CD4-positive, alpha-beta T cell treated with Interleukin-6 at 100 ng/mL for 8 hours (primary cell): Measurements from ENCODE around the gene WDR53.
"Not testable (repeated sequence)": the region's sequence is repeated elsewhere in the genome, so short reads cannot be mapped to it uniquely, and the experiment has no call there.

Experiments used
- DNase-seq: peaks from one replicate; pipeline ENCODE4 v3.0.0-alpha.2; 2020; ENCODE audit warnings: mixed read lengths, low spot score

The WDR53 gene

DNA sequence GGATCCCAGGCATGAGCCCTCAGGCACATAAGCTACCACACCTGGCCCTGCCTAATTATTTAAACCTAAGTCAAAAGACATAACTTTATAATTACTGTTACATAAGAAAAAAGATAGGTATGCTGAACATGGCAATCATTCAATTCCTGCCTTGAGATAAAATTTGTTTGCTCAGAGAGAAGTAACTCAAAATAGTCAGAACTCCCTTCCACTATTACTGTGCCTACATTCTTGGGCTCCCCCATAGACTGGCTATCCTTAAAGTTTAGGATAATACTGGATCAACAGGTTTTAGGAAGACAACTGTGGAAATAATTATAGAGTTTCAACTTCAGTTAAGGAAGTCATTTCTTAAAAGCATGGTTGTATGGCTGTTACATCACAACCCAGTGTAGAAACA lies 9.9 kb downstream of the WDR53 start:
- no peak for DNase-seq

DNA sequence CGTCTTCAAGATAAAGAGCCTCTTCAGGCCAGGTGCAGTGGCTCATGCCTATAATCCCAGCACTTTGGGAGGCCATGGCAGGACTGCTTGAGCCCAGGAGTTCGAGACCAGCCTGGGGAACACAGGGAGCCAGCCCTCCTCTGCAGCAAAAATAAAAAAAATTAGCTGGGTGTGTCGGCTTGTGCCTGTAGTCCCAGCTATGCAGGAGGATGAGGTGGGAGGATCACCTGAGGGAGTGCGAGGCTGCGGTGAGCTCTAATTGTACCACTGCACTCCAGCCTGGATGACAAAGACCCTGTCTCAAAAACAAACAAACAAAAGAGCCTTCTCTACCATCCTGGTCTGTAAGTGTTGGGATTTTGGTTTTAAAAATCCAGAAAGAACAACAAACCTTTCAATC lies 11.1 kb downstream of the WDR53 start:
- no peak for DNase-seq

DNA sequence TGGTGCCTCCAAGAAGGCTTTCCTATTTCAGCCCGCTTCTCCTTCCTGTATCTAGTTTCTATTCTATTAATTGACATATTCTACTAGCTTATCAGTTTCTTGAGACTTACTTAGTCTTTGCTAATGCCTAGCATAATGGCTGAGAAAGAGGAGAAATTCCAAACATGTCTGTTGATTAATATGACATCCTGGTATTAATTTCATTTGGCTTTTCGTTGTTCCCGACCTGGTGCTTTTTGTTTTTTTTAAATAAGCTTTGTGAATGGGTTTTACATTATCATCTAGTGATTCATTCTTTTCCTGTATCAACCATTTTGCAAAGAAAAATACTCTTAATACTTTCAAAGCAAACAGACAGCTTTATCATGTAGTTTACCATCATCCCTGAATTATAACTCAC lies 13.1 kb downstream of the WDR53 start:
- DNase-seq: no peak

DNA sequence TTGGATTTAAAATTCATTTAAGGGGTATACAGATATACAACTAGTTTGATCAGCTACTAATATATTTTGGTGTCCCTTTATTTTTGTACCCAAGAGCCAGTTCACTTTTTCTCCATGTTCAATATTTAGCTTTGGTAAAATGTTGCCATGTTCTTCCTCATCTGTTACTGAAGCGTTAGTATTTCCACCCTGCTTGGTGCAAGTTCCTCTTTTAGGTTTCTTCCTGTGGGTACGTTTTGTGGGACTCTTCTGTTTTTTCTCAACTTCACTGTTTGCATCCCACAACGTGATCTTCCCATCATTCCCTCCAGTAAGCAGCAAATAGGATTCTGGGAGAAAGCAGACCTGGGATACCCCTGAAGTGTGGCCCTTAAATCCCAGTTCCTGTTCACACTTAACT lies 14.1 kb downstream of the WDR53 start:
- DNase-seq: no peak

GRCh38 chr3:196553551-196553950 lies 14.8 kb downstream of the WDR53 start:
- no peak for DNase-seq

DNA sequence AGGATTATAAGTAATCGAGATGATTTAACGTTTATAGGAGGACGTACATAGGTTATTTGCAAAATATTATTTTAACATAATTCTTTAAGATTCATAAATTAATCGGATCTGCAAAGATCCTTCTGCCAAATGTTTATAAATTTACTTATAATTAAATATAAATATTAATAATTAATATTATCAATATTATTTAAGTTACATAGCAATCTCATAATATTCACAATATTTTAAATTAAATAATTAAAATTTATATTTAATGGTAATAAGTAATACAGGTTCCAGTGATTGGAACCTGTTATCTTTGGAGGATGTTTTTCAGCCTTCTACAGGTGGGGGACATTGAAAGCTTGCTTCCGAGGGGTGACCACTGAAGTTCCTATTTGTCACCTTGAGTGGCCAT lies 16.1 kb downstream of the WDR53 start:
- no peak for DNase-seq

DNA sequence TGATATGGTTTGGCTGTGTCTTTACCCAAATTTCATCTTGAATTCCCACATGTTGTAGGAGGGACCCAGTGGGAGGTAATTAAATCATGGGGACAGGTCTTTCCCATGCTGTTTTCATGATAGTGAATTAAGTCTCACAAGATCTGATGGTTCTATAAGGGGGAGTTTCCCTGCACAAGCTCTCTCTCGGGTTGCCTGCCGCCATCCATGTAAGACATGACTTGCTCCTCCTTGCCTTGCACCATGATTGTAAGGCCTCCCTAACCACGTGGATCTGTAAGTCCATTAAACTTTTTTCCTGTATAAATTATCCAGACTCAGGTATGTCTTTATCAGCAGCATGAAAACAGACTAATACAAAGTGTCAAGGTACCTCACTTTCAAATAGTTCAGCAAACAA lies 18.2 kb downstream of the WDR53 start:
- not testable (repeated sequence) for DNase-seq

DNA sequence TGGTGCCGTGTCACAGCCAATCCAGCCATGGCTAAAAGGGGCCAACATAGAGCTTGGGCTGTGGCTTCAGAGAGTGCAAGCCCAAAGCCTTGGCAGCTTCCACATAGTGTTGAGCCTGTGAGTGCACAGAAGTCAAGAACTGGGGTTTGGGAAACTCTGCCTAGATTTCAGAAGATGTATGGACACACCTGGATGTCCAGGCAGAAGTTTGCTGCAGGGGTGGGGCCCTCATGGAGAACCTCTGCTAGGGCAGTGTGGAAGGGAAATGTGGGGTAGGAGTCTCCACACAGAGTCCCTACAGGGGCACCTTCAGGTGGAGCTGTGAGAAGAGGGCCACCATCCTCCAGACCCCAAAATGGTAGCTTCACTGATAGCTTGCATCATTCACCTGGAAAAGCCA lies 19.0 kb downstream of the WDR53 start:
- not testable (repeated sequence) for DNase-seq

- DNase-seq: no peak
These were observed 21.3 kb downstream of the WDR53 start for GRCh38 chr3:196547067-196547466.

GRCh38 chr3:196546537-196546936 lies 21.8 kb downstream of the WDR53 start:
- DNase-seq: no peak

- DNase-seq: no peak
These were observed 23.8 kb downstream of the WDR53 start for GRCh38 chr3:196544491-196544992.

DNA sequence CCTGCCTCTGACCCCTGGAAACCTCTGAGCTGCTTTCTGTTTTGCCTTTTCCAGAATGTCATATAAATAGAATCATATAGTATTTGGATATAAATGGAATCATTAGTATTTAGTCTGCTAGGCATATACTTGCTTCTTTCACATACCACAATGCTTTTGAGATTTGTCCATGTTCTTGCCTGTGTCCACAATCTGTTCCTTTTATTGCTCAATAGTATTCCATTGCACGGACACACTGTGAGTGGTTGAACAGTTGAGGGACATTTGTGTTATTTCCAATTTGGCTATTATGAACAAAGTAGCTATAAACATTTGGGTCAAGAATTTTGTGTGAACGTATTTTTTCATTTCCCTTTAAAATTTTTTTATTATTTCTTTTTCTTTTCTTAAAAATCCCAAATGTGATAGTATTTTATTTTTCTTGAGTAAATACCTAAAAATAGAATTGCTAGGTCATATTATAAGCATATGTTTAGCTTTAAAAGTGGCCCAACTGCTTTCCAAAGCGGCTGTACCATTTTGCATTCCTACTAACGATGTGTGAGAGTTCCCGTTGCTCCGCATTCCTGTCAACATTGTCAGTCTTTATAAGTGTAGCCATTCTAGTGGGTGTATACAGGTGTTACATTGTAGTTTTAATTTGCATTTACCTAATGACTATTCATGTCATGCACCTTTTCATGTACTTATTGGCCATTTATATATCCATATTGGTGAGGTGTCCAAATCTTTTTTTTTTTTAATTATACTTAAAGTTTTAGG lies 26.5 kb downstream of the WDR53 start:
- no peak for DNase-seq

DNA sequence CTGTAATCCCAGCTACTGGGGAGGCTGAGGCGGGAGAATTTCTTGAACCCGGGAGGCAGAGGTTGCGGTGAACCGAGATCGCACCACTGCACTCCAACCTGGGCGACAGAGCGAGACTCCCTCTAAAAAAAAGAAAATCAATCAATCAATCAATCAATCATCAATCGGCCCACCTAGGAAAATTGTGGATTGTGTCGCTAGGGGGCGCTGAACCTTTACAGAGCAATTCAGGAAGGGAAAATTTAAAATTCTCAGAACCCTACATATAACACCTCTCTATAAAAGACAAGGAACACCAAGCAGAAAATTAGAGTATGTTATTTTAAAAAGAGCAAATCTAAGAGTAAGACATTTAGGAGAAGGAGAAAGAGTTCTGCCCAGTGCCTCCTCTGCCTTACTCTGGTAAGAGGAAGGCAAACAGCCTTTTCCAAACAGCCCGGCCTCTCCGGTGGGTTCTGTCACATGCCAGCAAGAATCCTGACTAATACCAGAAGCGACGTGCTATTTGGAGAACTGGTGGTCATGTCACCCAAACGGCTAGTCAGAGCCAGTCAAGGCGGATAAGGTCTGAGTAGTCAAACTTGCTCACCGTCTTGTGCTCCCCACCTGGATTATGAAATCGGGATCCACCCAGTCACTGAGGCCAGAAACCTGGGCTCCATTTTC lies 30.9 kb downstream of the WDR53 start:
- peak; percentile 58 for DNase-seq

DNA sequence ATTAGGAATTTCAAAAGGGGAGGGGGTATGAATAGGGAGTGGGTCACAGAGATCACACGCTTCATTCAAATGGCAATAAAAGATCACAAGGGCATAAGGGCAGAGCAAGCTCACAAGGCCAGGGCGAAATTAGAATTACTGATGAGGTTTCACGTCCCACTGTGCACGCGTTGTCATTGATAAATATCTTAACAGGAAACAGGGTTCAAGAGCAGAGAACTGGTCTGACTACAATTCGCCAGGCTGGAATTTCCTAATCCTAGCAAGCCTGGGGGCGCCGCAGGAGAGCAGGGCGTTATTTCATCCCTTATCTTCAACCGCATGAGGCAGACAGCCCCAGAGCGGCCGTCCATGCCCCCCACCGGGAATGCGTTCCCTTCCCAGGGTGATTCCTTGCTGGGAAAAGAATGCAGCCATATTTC lies 35.1 kb downstream of the WDR53 start:
- no peak for DNase-seq

- DNase-seq: no peak
These were observed 36.9 kb downstream of the WDR53 start for GRCh38 chr3:196531418-196531817.

DNA sequence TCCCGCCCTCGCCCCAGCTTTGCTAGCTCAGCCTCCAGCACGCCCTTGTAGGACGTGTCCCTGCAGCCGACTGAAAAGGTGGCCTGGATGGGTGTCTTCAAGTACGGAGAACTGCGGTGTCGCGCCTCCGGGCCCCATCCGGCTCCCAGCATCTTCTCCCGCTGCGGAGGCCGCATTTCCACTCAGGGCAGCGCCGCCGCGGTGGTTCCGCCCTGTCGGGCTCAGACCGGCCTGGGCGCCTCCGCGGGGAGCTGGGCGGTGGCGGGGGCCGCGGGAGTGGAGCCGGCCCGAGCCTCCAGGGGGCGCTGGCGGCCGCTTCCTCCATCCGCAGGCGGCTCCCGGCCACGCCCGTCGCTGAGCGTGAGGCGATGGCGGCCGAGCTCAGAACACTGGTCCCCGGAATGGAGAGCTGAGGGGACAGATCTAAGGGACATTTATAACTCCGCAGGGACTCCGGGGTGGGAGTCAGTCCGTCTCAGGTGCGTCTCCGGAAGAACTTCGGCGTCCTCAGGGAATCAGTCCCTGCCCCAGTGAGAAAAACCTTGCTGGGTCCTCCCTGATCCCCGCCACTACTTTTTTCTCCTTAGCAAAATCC lies 39.6 kb downstream of the WDR53 start:
- peak; percentile 78 for DNase-seq

DNA sequence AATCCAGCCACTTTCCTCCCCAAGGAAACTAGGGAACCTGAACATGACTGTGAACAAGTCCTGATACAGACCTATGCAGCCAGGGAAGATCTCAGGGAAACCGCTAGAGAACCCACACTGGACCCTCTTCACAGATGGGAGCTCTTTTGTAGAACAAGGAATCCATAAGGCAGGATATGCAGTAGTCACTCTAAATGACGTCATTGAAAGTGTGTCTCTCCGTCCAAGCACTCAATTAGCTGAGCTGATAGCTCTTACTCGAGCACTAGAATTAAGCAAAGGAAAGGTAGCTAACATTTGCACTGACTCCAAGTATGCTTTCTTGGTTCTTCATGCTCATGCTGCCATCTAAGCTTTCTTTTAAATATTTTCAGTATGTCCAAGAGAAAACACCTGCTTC lies 43.2 kb downstream of the WDR53 start:
- DNase-seq: no peak

- no peak for DNase-seq
These were observed 43.8 kb downstream of the WDR53 start for GRCh38 chr3:196524527-196524926.

DNA sequence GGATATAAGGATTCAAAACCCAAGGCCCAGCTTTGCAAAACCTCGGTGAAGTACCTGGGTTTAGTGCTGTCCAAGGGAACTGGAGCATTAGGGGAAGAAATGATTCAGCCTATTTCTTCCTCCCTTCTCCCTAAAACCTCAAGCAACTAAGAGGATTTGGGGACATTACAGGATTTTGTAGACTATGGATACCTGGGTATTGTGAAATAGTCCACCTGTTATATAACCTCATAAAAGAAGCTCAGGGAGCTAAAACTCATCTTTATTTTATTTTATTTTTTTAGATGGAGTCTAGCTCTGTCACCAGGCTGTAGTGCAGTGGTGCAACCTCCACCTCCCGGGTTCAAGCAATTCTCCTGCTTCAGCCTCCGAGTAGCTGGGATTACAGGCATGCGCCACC lies 44.5 kb downstream of the WDR53 start:
- no peak for DNase-seq

DNA sequence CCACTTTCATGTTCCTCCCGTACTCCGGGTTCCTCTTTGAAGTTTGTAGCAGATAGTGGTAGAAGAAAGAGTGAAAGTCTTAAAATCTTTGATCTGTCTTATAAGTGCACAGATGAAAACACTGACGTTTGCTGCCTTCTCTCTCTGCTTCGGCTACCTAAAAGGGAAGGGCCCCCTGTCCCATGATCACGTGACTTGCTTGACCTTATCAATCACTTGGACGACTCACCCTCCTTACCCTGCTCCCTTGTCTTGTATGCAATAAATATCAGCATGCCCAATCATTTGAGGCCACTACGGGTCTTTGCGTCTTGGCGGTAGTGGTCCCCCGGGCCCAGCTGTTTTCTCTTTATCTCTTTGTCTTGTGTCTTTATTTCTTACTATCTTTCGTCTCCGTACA lies 47.1 kb downstream of the WDR53 start:
- DNase-seq: not testable (repeated sequence)

- no peak for DNase-seq
These were observed 48.7 kb downstream of the WDR53 start for GRCh38 chr3:196519718-196520082.

DNA sequence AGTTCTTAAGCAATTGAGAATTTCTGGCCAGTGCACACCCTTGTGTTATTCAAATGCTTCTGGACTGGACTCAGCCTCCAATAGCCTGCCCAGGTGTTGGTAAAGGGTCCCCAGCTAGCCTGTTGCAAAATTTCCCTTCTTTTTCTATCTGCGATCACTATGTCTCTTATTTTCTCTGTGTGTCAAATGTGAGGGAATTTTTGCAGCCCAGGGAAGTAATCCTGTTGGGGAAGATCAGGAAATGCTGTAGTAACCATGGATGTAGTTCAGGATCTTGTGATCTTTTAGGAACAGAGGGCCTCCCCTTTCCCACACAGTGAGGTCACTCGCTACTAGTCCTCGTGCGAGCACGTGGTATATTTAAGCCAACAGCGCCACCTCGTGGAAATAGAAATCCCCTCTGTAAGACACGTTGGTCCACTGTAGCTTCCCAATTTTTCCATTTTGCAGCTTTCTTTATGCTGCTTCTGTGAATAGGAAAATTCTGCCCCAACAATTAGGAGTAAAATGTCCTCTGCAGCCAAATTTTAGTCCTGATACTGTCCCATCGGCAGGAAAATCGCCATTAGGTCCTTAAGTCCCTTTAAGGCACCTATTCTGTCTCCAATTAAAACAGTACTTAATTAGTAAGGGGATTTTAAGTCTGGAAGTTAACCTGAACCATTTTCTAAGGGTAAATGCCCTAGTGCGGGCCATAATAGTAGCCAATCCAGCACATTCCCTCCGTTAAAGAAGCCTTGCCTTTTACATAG lies 49.2 kb downstream of the WDR53 start:
- peak; percentile 47 for DNase-seq

DNA sequence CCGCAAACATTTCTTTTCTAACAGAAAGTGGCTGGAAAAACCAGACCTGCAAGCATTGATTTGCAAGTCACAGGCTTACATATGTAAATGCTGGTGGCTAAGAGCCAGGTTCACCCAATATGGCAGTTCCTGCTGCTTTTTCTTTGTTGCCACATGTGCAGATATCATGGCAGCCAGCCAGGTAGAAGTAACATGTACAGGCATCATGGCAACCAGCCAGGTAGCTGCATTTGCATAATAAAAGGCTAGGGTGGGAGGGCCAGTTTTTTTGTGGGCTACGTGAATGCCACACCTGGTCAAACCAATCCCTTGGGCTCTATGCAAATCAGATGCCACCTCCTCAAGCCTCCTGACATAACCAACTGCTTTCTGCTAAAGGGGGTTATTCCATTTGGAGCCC lies 50.4 kb downstream of the WDR53 start:
- no peak for DNase-seq
